COLO829 (cell line): Measurements from ENCODE around the gene SREK1.
"Not testable (repeated sequence)": the region's sequence is repeated elsewhere in the genome, so short reads cannot be mapped to it uniquely, and the experiment has no call there.

Experiments
- DNase-seq: peaks from one replicate; pipeline ENCODE4 v3.0.0; 2012; ENCODE audit warnings: low spot score

The SREK1 gene

GRCh38 chr5:66222455-66222854, 78.4 kb downstream of the SREK1 start:
- DNase-seq, result no peak

- not testable (repeated sequence) for DNase-seq
Observed at GRCh38 chr5:66222896-66223295, 78.8 kb downstream of the SREK1 start.

GRCh38 chr5:66223637-66224036, 79.5 kb downstream of the SREK1 start:
- no peak for DNase-seq

DNA sequence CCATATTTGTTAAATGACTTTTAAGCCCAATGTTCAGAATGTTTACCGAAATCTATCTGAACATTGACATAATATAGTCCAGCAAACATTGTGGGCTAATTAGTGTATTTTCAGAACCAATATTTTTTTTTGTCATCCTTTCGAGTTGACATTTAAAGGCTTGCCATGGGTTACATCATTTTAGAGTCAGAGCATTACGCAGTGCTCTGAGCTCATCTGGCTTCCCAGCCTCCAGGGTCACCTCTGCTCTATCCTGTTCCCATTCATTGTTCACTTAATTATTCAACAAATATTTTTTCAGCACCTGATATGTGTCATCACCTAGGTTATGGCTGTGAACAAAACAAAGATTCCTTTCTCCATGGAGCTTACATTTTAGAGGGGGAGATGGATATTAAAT, 80.2 kb downstream of the SREK1 start:
- DNase-seq, result no peak

GRCh38 chr5:66224773-66225553, 80.9 kb downstream of the SREK1 start:
- DNase-seq, result no peak

DNA sequence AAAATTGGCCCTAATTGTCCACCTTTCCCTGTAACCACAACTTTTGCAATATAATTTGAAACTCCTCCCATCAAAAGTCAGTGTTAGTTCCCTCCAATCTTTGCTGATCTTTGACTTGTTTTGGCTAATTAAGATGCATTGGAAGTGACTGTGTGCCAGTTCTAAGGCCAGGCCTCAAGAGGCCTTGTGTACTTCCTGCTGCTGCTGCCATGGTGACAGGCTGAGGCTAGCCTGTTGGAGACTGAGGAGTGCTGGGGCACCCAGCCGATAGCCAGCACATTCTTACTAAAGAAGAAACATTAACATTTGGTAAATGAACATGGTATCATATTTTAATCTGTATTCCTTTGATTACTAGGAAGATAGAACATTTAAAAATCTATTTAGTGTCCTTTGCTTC, 86.5 kb downstream of the SREK1 start:
- no peak for DNase-seq

GRCh38 chr5:66231508-66231907, 87.4 kb downstream of the SREK1 start:
- DNase-seq, result no peak

DNA sequence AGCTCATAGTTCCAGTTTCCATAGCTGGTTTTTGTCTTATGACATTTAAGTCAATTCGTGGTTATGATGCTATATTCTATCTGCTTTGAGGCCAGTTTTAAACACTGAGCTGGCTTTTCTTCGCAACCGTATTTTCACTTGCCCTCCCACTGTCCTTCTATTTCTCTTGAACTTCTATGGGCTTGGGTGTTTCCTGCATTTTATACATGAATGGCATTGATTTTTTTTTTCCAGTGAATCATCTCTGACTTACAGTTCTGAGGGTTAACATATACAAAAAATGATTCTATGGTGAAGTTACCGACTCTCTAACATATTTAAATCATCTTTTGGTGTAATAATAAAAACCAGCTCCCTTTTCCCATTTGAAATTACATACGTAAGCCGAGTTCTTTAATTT, 88.2 kb downstream of the SREK1 start:
- no peak for DNase-seq

DNA sequence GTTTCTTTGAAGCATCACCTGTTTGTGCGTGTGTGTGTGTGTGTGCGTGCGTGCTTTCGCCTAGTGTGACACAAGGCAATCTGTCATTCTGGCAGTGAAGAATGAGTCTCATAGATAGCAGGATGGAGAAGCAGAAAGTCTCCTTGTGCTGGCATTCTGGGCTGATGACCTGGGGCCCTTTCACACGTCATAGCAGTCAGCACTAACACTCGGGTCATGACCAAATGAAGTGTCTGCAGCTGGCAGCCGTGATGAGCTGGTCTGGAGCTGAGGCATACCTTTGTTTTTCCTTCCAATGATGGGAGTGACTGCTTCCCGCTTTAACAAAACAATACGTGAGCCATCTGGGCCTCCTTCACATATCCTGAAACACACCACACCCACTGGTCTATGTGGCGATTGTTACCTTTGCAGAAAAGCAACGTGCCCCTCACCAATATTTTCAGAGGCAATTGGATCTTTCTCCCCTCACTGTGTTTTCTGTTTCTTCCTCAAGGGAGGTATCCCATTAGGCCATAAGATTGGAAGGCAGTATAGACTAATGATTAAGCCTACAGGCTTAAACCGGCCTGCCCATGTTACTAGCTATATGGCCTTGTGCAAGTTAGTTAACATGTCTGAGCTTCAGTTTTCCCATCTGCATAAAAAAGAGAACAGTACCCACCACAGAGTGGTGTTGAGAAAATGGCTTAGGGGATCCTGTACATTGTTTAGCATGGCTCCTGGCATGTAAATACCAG, 88.8 kb downstream of the SREK1 start:
- DNase-seq, result no peak
